ENCODE data around the gene SPEF2.

- no peak for TF ChIP-seq OSR2 (tag by site-specific recombination; IDR thresholded peaks at IDR 0.05)
- no peak for TF ChIP-seq PBX3 (CRISPR knock-in tag; IDR thresholded peaks at IDR 0.05)
- no peak for TF ChIP-seq ZNF133 (tag by site-specific recombination; IDR thresholded peaks at IDR 0.05)
- TF ChIP-seq CTCF (tag by site-specific recombination; IDR thresholded peaks at IDR 0.05), result no peak
- TF ChIP-seq ZNF335 (tag by site-specific recombination; conservative IDR thresholded peaks at IDR 0.05), result no peak
- TF ChIP-seq GLIS1 (tag by site-specific recombination; IDR thresholded peaks at IDR 0.05), result no peak
- no peak for TF ChIP-seq MYNN (tag by site-specific recombination; IDR thresholded peaks at IDR 0.05; ENCODE audit: borderline replicate concordance)
These were observed 127.5 kb downstream of the SPEF2 start for GRCh38 chr5:35745193-35745592.

Measured in HEK293 (cell line).